AG08395 (cell line): ENCODE measurements around the gene LPIN1.
A peak's percentile ranks its signal among the peaks of the same experiment; 100 is the strongest.
"Not testable (repeated sequence)": the region's sequence is repeated elsewhere in the genome, so short reads cannot be mapped to it uniquely, and the experiment has no call there.

Experiments used
- DNase-seq: peaks from one replicate; pipeline ENCODE4 v3.0.0; 2012; ENCODE audit warnings: mixed read lengths, low spot score

The LPIN1 gene

GRCh38 chr2:11743846-11744553 lies 2.4 kb upstream of the LPIN1 start:
- peak; percentile 99 for DNase-seq

GRCh38 chr2:11744631-11745394 lies 1.6 kb upstream of the LPIN1 start:
- DNase-seq: no peak

- no peak for DNase-seq
Observed at GRCh38 chr2:11745613-11746375, 638 bp upstream of the LPIN1 start.

- DNase-seq: no peak
Observed at GRCh38 chr2:11746807-11747459, 501 bp downstream of the LPIN1 start.

- DNase-seq: no peak
Observed at GRCh38 chr2:11748018-11748860, 1.8 kb downstream of the LPIN1 start.

- no peak for DNase-seq
Observed at GRCh38 chr2:11748861-11749645, 2.6 kb downstream of the LPIN1 start.

GRCh38 chr2:11749646-11750349 lies 3.4 kb downstream of the LPIN1 start:
- no peak for DNase-seq

GRCh38 chr2:11750422-11750821 lies 4.0 kb downstream of the LPIN1 start:
- no peak for DNase-seq

- DNase-seq: no peak
Observed at GRCh38 chr2:11750917-11751316, 4.5 kb downstream of the LPIN1 start.

- DNase-seq: peak; percentile 19
Observed at GRCh38 chr2:11752906-11753305, 6.5 kb downstream of the LPIN1 start.

GRCh38 chr2:11753452-11753885 lies 7.0 kb downstream of the LPIN1 start:
- no peak for DNase-seq

- DNase-seq: peak; percentile 73
Observed at GRCh38 chr2:11753886-11754699, 7.7 kb downstream of the LPIN1 start.

- DNase-seq: no peak
Observed at GRCh38 chr2:11754700-11755015, 8.2 kb downstream of the LPIN1 start.

GRCh38 chr2:11757101-11757500 lies 10.7 kb downstream of the LPIN1 start:
- no peak for DNase-seq

- DNase-seq: no peak
Observed at GRCh38 chr2:11758187-11758586, 11.8 kb downstream of the LPIN1 start.

GRCh38 chr2:11758647-11759046 lies 12.2 kb downstream of the LPIN1 start:
- no peak for DNase-seq

GRCh38 chr2:11759182-11759975 lies 12.9 kb downstream of the LPIN1 start:
- DNase-seq: not testable (repeated sequence)

- no peak for DNase-seq
Observed at GRCh38 chr2:11761259-11761658, 14.8 kb downstream of the LPIN1 start.
